HCT116 (cell line): ENCODE data around the gene CHI3L2. TPM values are rescaled to one million over a fixed set of nuclear protein-coding genes. Genes with fewer than 3 reads are reported as not detected.

Experiments
- ATAC-seq: fragments of 200-7000 bp; cut with Tn5 transposase; 2 replicates; pipeline ENCODE4 v1.9.1; 2020; ENCODE audit warnings: mild to moderate bottlenecking, moderate library complexity
- BruUV-seq: library from RNA; stranded (reverse); fragments of 400-500 nt; replicated peaks from 2 replicates; lab custom pipeline; 2021; lab: Mats Ljungman, UMichigan
- CTCF ChIA-PET: fragments of 300-600 bp; sonication (Branson Sonifier 250); formaldehyde crosslinking; loops from one replicate; lab custom pipeline; 2021; ENCODE audit warnings: antibody characterized with exemption; lab: Charles Lee
- POLR2A ChIA-PET: fragments of 300-600, 350-600 bp; sonication (Branson Sonifier 250); formaldehyde crosslinking; loops from one replicate; lab custom pipeline; 2021; ENCODE audit warnings: antibody characterized with exemption; lab: Charles Lee
- RAD21 ChIA-PET, 2 experiments: fragments of 300-600 bp; sonication (Branson Sonifier 250); formaldehyde crosslinking; loops; one replicate each; lab custom pipeline; 2023; ENCODE audit warnings: low total read pairs in 2 of 2; ENCODE audit not compliant: uncharacterized antibody in 2 of 2, unreplicated experiment in 2 of 2, low non-redundant PET in 1 of 2; lab: Charles Lee
- DNase-seq: peaks from one replicate; pipeline ENCODE4 v3.0.0-alpha.2; 2010; ENCODE audit warnings: low read depth, low spot score
- H2AFZ ChIP-seq: fragments of 200-600 bp; shearing (Covaris generic), sonication (generic); 2 replicates; pipeline ENCODE4 v1.6.1; 2017; ENCODE audit warnings: low read depth, mixed run types, mixed read lengths, antibody characterized with exemption, low read length; ENCODE audit not compliant: poor library complexity, severe bottlenecking
- H3K27ac ChIP-seq: 2 replicates; pipeline ENCODE4 v1.5.1; 2012; ENCODE audit warnings: low read depth, low read length
- H3K27me3 ChIP-seq: fragments of 200-600 bp; sonication (generic); 2 replicates; pipeline ENCODE4 v1.6.1; 2016; ENCODE audit warnings: mixed run types, low read length, mixed read lengths; ENCODE audit not compliant: insufficient read depth
- H3K36me3 ChIP-seq, 2 experiments: fragments of 200-500 bp in 1 of 2; fragments of 200-600 bp in 1 of 2; sonication (Bioruptor generic) in 1 of 2; sonication (generic) in 1 of 2; 2 replicates each; pipeline versions ENCODE4 v1.5.1 to v1.6.1; 2014 to 2016; ENCODE audit warnings: low read length in 2 of 2, inconsistent platforms in 1 of 2, mixed read lengths in 1 of 2, mixed run types in 1 of 2; ENCODE audit not compliant: insufficient read depth in 2 of 2, control insufficient read depth in 1 of 2
- H3K4me1 ChIP-seq, 2 experiments: fragments of 200-600 bp in 1 of 2; sonication (generic) in 1 of 2; 2 replicates each; pipeline versions ENCODE4 v1.5.1 to v1.6.1; 2012 to 2017; ENCODE audit warnings: low read length in 2 of 2, inconsistent platforms in 1 of 2, mild to moderate bottlenecking in 1 of 2, mixed read lengths in 1 of 2, mixed run types in 1 of 2, moderate library complexity in 1 of 2; ENCODE audit not compliant: insufficient read depth in 2 of 2, control insufficient read depth in 1 of 2
- H3K4me2 ChIP-seq: fragments of 200-600 bp; sonication (generic); 2 replicates; pipeline ENCODE4 v1.6.1; 2017; ENCODE audit warnings: mixed run types, low read length, mixed read lengths
- H3K4me3 ChIP-seq, 2 experiments: fragments of 200-600 bp in 1 of 2; sonication (generic) in 1 of 2; replicated peaks in 1 of 2; 2 replicates each; pipeline ENCODE4 v1.5.1; 2011 to 2016; ENCODE audit warnings: low read length in 2 of 2, control low read depth in 1 of 2, low read depth in 1 of 2, mild to moderate bottlenecking in 1 of 2, mixed read lengths in 1 of 2, mixed run types in 1 of 2
- H3K79me2 ChIP-seq: fragments of 200-600 bp; sonication (generic); 2 replicates; pipeline ENCODE4 v1.6.1; 2017; ENCODE audit warnings: mild to moderate bottlenecking, mixed run types, low read length, moderate library complexity, mixed read lengths; ENCODE audit not compliant: insufficient read depth
- H3K9ac ChIP-seq: fragments of 200-600 bp; sonication (generic); 2 replicates; pipeline ENCODE4 v1.6.1; 2016; ENCODE audit warnings: low read length, mixed read lengths
- H3K9me2 ChIP-seq: fragments of 200-600 bp; sonication (generic), shearing (Covaris generic); 2 replicates; pipeline ENCODE4 v1.6.1; 2017; ENCODE audit warnings: mixed run types, mild to moderate bottlenecking, moderate library complexity; ENCODE audit not compliant: insufficient read depth
- H3K9me3 ChIP-seq, 2 experiments: fragments of 200-500 bp in 1 of 2; fragments of 200-600 bp in 1 of 2; sonication (Bioruptor generic) in 1 of 2; sonication (generic) in 1 of 2; 2 replicates each; pipeline ENCODE4 v1.6.1; 2014 to 2017; ENCODE audit warnings: low read length in 2 of 2, mixed read lengths in 2 of 2, inconsistent platforms in 1 of 2, low read depth in 1 of 2, mild to moderate bottlenecking in 1 of 2, mixed run types in 1 of 2, moderate library complexity in 1 of 2; ENCODE audit not compliant: control insufficient read depth in 1 of 2, insufficient read depth in 1 of 2
- H4K20me1 ChIP-seq: fragments of 200-600 bp; sonication (generic), shearing (Covaris generic); 2 replicates; pipeline ENCODE4 v1.6.1; 2017; ENCODE audit warnings: mixed run types, mild to moderate bottlenecking, moderate library complexity; ENCODE audit not compliant: insufficient read depth
- ATF3 ChIP-seq: IDR thresholded peaks from 2 replicates; pipeline ENCODE4 v1.6.1; 2012
- CBX3 ChIP-seq: IDR thresholded peaks from 2 replicates; pipeline ENCODE4 v1.6.1; 2012; ENCODE audit warnings: low read depth
- CTCF ChIP-seq, 3 experiments: fragments of 200-600 bp in 1 of 3; sonication (generic) in 1 of 3; IDR thresholded peaks in 2 of 3; conservative IDR thresholded peaks in 1 of 3; 2 replicates each; pipeline ENCODE4 v1.5.1; 2012 to 2017; ENCODE audit warnings: low read depth in 2 of 3, low read length in 2 of 3, antibody characterized with exemption in 1 of 3, borderline replicate concordance in 1 of 3, control low read depth in 1 of 3, mild to moderate bottlenecking in 1 of 3, mixed read lengths in 1 of 3, mixed run types in 1 of 3, moderate library complexity in 1 of 3; ENCODE audit not compliant: insufficient read depth in 1 of 3
- EGR1 ChIP-seq: IDR thresholded peaks from 2 replicates; pipeline ENCODE4 v1.6.1; 2012; ENCODE audit warnings: low read depth
- ELF1 ChIP-seq: IDR thresholded peaks from 2 replicates; pipeline ENCODE4 v1.6.1; 2012; ENCODE audit warnings: low read depth, borderline replicate concordance
- EZH2 ChIP-seq: fragments of 200-600 bp; sonication (generic); IDR thresholded peaks from 2 replicates; pipeline ENCODE4 v1.6.1; 2017; ENCODE audit warnings: antibody characterized with exemption, mixed run types
- EZH2phosphoT487 ChIP-seq: fragments of 200-600 bp; IDR thresholded peaks from 2 replicates; pipeline ENCODE4 v1.6.1; 2018; ENCODE audit warnings: antibody characterized with exemption, borderline replicate concordance
- FOSL1 ChIP-seq: IDR thresholded peaks from 2 replicates; pipeline ENCODE4 v1.6.1; 2012; ENCODE audit warnings: low read depth
- POLR2A ChIP-seq: IDR thresholded peaks from 2 replicates; pipeline ENCODE4 v1.7.0; 2011; ENCODE audit warnings: borderline replicate concordance; ENCODE audit not compliant: insufficient read depth, insufficient read length; ENCODE audit errors: extremely low read depth
- POLR2AphosphoS5 ChIP-seq: IDR thresholded peaks from 2 replicates; pipeline ENCODE4 v1.6.1; 2011; ENCODE audit warnings: mild to moderate bottlenecking, low read depth, low read length, moderate library complexity
- RAD21 ChIP-seq: IDR thresholded peaks from 2 replicates; pipeline ENCODE4 v1.6.1; 2012; ENCODE audit warnings: low read depth, mild to moderate bottlenecking
- REST ChIP-seq: IDR thresholded peaks from 2 replicates; pipeline ENCODE4 v1.6.1; 2012; ENCODE audit warnings: low read depth
- SIN3A ChIP-seq: IDR thresholded peaks from 2 replicates; pipeline ENCODE4 v1.6.1; 2012; ENCODE audit warnings: low read depth
- SP1 ChIP-seq: IDR thresholded peaks from 2 replicates; pipeline ENCODE4 v1.6.1; 2012; ENCODE audit warnings: low read depth
- SRF ChIP-seq: IDR thresholded peaks from 2 replicates; pipeline ENCODE4 v1.6.1; 2012; ENCODE audit warnings: low read depth
- YY1 ChIP-seq: IDR thresholded peaks from 2 replicates; pipeline ENCODE4 v1.6.1; 2011; ENCODE audit warnings: low read length, low read depth, moderate library complexity, mild to moderate bottlenecking; ENCODE audit not compliant: insufficient replicate concordance; ENCODE audit errors: extremely low read depth
- ZBTB33 ChIP-seq: IDR thresholded peaks from 2 replicates; pipeline ENCODE4 v1.6.1; 2011; ENCODE audit warnings: mild to moderate bottlenecking, low read length, moderate library complexity; ENCODE audit not compliant: insufficient replicate concordance; ENCODE audit errors: extremely low read depth
- ZFX ChIP-seq: fragments of 450-650 bp; IDR thresholded peaks from 2 replicates; pipeline ENCODE4 v1.6.1; 2017
- ZNF274 ChIP-seq: fragments of 200-500 bp; sonication (Bioruptor generic); IDR thresholded peaks from 2 replicates; pipeline ENCODE4 v1.6.1; 2014; ENCODE audit warnings: mild to moderate bottlenecking, low read depth, low read length, inconsistent platforms
- intact Hi-C: fragments of 100-400 bp; cut with micrococcal nuclease; formaldehyde crosslinking; loops from 2 replicates; pipeline ENCODE4 v1.10.0; 2022
- total RNA-seq: library from RNA; stranded (reverse); gene quantifications from one replicate; pipeline ENCODE4 v1.2.1, GENCODE V29; 2021; ENCODE audit not compliant: unreplicated experiment

The CHI3L2 gene
- total RNA-seq, 1 experiment from 2014 or later, result not detected

- no peaks in the 10 kb centered on the region for H3K9me3 ChIP-seq
- H3K36me3 ChIP-seq, result no peaks in the 10 kb centered on the region
- ATAC-seq (no peak), DNase-seq (no peak)
- ChIA-PET POLR2A (no interaction called here), CTCF (no interaction called here), RAD21 (no interaction called here)
- no TSS peak for BruUV-seq
- peaks cover under 1 to 12% of the 10 kb centered on the region in 2 experiments; a peak in 1 of 4 replicates for H3K4me1 ChIP-seq
- H3K9me2 ChIP-seq, result no peaks in the 10 kb centered on the region
- H4K20me1 ChIP-seq, result no peaks in the 10 kb centered on the region
- no peak overlapping the region; the same call in 1 of the 2 replicates for H3K4me2 ChIP-seq
- H3K27ac ChIP-seq, result no peak overlapping the region
- intact Hi-C loops, result no loop called here
- H2AFZ ChIP-seq, result no peak overlapping the region
- H3K79me2 ChIP-seq, result no peaks in the 10 kb centered on the region
- TF ChIP-seq EZH2, result no peak
- TF ChIP-seq EGR1, result no peak
- TF ChIP-seq YY1, result no peak
- TF ChIP-seq POLR2AphosphoS5, result no peak
- TF ChIP-seq ZFX, result no peak
- TF ChIP-seq ELF1, result no peak
- no peak for TF ChIP-seq POLR2A
- no peak for TF ChIP-seq REST
- TF ChIP-seq SP1, result no peak
- TF ChIP-seq ATF3, result no peak
- no peak for TF ChIP-seq CTCF (IDR thresholded peaks at IDR 0.05 in 2 of 3, conservative IDR thresholded peaks at IDR 0.05 in 1 of 3; ENCODE audit: borderline replicate concordance in 1 of 3, insufficient read depth in 1 of 3, low read depth in 2 of 3, low read length in 2 of 3)
- TF ChIP-seq SRF, result no peak
- TF ChIP-seq EZH2phosphoT487, result no peak
- TF ChIP-seq SIN3A, result no peak
- TF ChIP-seq FOSL1, result no peak
- TF ChIP-seq CBX3, result no peak
- no peak for TF ChIP-seq RAD21
- no peak for TF ChIP-seq ZNF274
- no peak for TF ChIP-seq ZBTB33
- H3K9ac ChIP-seq, result no peak overlapping the region
- H3K4me3 ChIP-seq, result no peak overlapping the region
- no peaks in the 10 kb centered on the region for H3K27me3 ChIP-seq
These were observed 6.7 kb downstream of the CHI3L2 start for GRCh38 chr1:111234258-111234657.
